HG02798 (cell line): ENCODE data around the gene ZNF177.

Source experiments
- ATAC-seq: cut with Tn5 transposase; IDR thresholded peaks from one replicate; pipeline ENCODE4 v1.9.1; 2021; ENCODE audit warnings: mild to moderate bottlenecking; ENCODE audit not compliant: unreplicated experiment, poor library complexity

ZNF177 gene

GRCh38 chr19:9413240-9413954 is 50.6 kb downstream of the ZNF177 start:
- ATAC-seq = no peak

- ATAC-seq = no peak
These were observed 65.1 kb downstream of the ZNF177 start for GRCh38 chr19:9427941-9428340.

GRCh38 chr19:9430444-9430843 is 67.6 kb downstream of the ZNF177 start:
- no peak for ATAC-seq

GRCh38 chr19:9431475-9431874 is 68.7 kb downstream of the ZNF177 start:
- ATAC-seq = no peak
